ENCODE measurements around the gene SPZ1.
"Not testable (repeated sequence)": the region's sequence is repeated elsewhere in the genome, so short reads cannot be mapped to it uniquely, and the experiment has no call there.

The SPZ1 gene

DNA sequence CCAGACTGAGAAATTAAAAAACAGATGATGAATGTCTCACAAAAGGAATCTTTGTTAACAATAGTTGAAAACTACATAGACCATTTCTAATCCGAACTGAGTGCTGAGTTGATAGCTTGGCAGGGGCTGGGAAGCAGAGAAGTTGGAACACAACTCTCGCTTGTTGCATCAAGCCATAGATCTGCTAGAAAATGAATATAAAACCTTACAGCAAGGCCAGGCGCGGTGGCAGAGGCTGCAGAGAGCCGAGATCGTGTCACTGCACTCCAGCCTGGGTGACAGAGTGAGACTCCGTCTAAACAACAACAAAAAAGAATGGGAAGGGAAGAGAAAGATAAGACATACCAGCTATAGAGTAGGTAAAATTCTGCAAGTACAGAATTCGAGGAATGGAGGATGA, 28.0 kb upstream of the SPZ1 start:
- Histone ChIP-seq H3K4me3 (ENCODE audit: low read length in 2 of 2) (no peak overlapping the region), H3K4me1 (ENCODE audit: control insufficient read depth in 2 of 2, insufficient read depth in 2 of 2, low read length in 2 of 2) (no peaks in the 10 kb centered on the region), H3K27ac (ENCODE audit: low read depth in 2 of 2, low read length in 2 of 2) (no peak overlapping the region), H3K27me3 (ENCODE audit: control insufficient read depth in 2 of 2, insufficient read depth in 2 of 2, low read length in 2 of 2) (no peaks in the 10 kb centered on the region), H3K9me3 (ENCODE audit: control insufficient read depth in 2 of 2, low read length in 2 of 2) (no peaks in the 10 kb centered on the region), H3K36me3 (ENCODE audit: control insufficient read depth in 2 of 2, insufficient read depth in 2 of 2, low read length in 2 of 2) (no peaks in the 10 kb centered on the region), H3K9ac (ENCODE audit: low read depth in 1 of 2, low read length in 2 of 2) (no peak overlapping the region)

DNA sequence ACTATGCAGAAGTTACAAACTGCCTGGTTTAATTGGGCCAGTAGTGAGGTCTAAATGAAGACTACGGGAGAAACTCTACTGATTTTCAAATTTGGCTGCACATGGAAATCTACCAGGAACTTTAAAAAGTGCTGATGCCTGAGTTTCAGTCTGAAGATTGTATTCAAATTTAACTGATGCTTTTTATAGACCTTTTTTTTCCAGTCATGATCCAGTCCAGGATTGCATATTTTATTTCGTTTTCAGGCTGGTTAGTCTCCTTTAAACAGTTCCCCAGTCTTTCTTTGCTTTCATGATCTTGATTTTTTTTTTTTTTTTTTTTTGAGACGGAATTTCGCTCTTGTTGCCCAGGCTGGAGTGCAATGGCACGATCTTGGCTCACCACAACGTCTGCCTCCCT, 23.7 kb upstream of the SPZ1 start:
- H3K27me3 ChIP-seq (ENCODE audit: control insufficient read depth in 2 of 2, insufficient read depth in 2 of 2, low read length in 2 of 2), result no peaks in the 10 kb centered on the region
- no peaks in the 10 kb centered on the region for H3K36me3 ChIP-seq (ENCODE audit: control insufficient read depth in 2 of 2, insufficient read depth in 2 of 2, low read length in 2 of 2)
- no peaks in the 10 kb centered on the region for H3K4me1 ChIP-seq (ENCODE audit: control insufficient read depth in 2 of 2, insufficient read depth in 2 of 2, low read length in 2 of 2)
- H3K9ac ChIP-seq (ENCODE audit: low read depth in 1 of 2, low read length in 2 of 2), result no peak overlapping the region
- no peaks in the 10 kb centered on the region for H3K9me3 ChIP-seq (ENCODE audit: control insufficient read depth in 2 of 2, low read length in 2 of 2)
- no peak overlapping the region for H3K4me3 ChIP-seq (ENCODE audit: low read length in 2 of 2)
- H3K27ac ChIP-seq (ENCODE audit: low read depth in 2 of 2, low read length in 2 of 2), result no peak overlapping the region

DNA sequence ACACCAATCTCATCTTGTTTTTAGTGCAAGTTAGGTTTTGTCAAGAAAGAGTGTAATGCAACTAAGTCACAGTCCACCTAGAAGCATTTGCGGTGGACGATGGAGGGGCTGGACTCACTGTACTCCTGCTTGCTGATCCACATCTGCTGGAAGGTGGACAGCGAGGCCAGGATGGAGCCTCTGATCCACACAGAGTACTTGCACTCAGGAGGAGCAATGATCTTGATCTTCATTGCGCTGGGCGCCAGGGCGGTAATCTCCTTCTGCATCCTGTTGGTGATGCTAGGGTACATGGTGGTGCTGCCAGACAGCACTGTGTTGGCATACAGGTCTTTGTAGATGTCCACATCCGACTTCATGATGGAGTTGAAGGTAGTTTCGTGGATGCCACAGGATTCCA, 20.2 kb upstream of the SPZ1 start:
- Histone ChIP-seq H3K9me3 (ENCODE audit: control insufficient read depth in 2 of 2, low read length in 2 of 2) (no peaks in the 10 kb centered on the region), H3K27ac (ENCODE audit: low read depth in 2 of 2, low read length in 2 of 2) (no peak overlapping the region), H3K36me3 (ENCODE audit: control insufficient read depth in 2 of 2, insufficient read depth in 2 of 2, low read length in 2 of 2) (no peaks in the 10 kb centered on the region), H3K27me3 (ENCODE audit: control insufficient read depth in 2 of 2, insufficient read depth in 2 of 2, low read length in 2 of 2) (no peaks in the 10 kb centered on the region), H3K9ac (ENCODE audit: low read depth in 1 of 2, low read length in 2 of 2) (no peak overlapping the region), H3K4me1 (ENCODE audit: control insufficient read depth in 2 of 2, insufficient read depth in 2 of 2, low read length in 2 of 2) (no peaks in the 10 kb centered on the region), H3K4me3 (ENCODE audit: low read length in 2 of 2) (no peak overlapping the region)

- no peaks in the 10 kb centered on the region for H3K9me3 ChIP-seq (ENCODE audit: control insufficient read depth in 2 of 2, low read length in 2 of 2)
- no peaks in the 10 kb centered on the region for H3K36me3 ChIP-seq (ENCODE audit: control insufficient read depth in 2 of 2, insufficient read depth in 2 of 2, low read length in 2 of 2)
- H3K4me3 ChIP-seq (ENCODE audit: low read length in 2 of 2), result no peak overlapping the region
- H3K27ac ChIP-seq (ENCODE audit: low read depth in 2 of 2, low read length in 2 of 2), result no peak overlapping the region
- H3K27me3 ChIP-seq (ENCODE audit: control insufficient read depth in 2 of 2, insufficient read depth in 2 of 2, low read length in 2 of 2), result no peaks in the 10 kb centered on the region
- H3K4me1 ChIP-seq (ENCODE audit: control insufficient read depth in 2 of 2, insufficient read depth in 2 of 2, low read length in 2 of 2), result no peaks in the 10 kb centered on the region
- no peak overlapping the region for H3K9ac ChIP-seq (ENCODE audit: low read depth in 1 of 2, low read length in 2 of 2)
Measured at GRCh38 chr5:80300125-80300524, 19.7 kb upstream of the SPZ1 start.

- not testable (repeated sequence) for H3K27me3 ChIP-seq (ENCODE audit: control insufficient read depth in 2 of 2, insufficient read depth in 2 of 2, low read length in 2 of 2); H3K4me1 ChIP-seq (ENCODE audit: control insufficient read depth in 2 of 2, insufficient read depth in 2 of 2, low read length in 2 of 2); H3K9ac ChIP-seq (ENCODE audit: low read depth in 1 of 2, low read length in 2 of 2); H3K36me3 ChIP-seq (ENCODE audit: control insufficient read depth in 2 of 2, insufficient read depth in 2 of 2, low read length in 2 of 2); H3K9me3 ChIP-seq (ENCODE audit: control insufficient read depth in 2 of 2, low read length in 2 of 2); H3K4me3 ChIP-seq (ENCODE audit: low read length in 2 of 2); H3K27ac ChIP-seq (ENCODE audit: low read depth in 2 of 2, low read length in 2 of 2)
Measured at GRCh38 chr5:80300796-80301195, 19.0 kb upstream of the SPZ1 start.

GRCh38 chr5:80301342-80301741, 18.5 kb upstream of the SPZ1 start:
- H3K27me3 ChIP-seq (ENCODE audit: control insufficient read depth in 2 of 2, insufficient read depth in 2 of 2, low read length in 2 of 2); H3K27ac ChIP-seq (ENCODE audit: low read depth in 2 of 2, low read length in 2 of 2); H3K9ac ChIP-seq (ENCODE audit: low read depth in 1 of 2, low read length in 2 of 2); H3K4me3 ChIP-seq (ENCODE audit: low read length in 2 of 2); H3K4me1 ChIP-seq (ENCODE audit: control insufficient read depth in 2 of 2, insufficient read depth in 2 of 2, low read length in 2 of 2); H3K9me3 ChIP-seq (ENCODE audit: control insufficient read depth in 2 of 2, low read length in 2 of 2); H3K36me3 ChIP-seq (ENCODE audit: control insufficient read depth in 2 of 2, insufficient read depth in 2 of 2, low read length in 2 of 2): not testable (repeated sequence)

DNA sequence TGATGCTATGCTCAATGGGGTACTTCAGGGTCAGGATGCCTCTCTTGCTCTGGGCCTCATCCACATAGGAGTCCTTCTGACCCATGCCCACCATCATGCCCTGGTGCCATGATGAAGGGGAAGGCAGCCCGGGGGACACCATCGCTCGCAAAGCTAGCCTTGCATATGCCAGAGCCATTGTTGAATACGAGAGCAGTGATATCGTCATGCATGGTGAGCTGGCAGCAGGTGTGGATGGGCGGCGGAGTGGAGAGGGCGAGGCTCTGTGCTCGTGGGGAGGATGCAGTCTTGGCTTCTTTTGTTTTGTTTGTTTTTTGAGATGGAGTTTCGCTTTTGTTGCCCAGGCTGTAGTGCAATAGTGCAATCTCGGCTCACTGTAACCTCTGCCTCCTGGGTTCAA, 17.2 kb upstream of the SPZ1 start:
- no peak overlapping the region for H3K9ac ChIP-seq (ENCODE audit: low read depth in 1 of 2, low read length in 2 of 2)
- no peaks in the 10 kb centered on the region for H3K36me3 ChIP-seq (ENCODE audit: control insufficient read depth in 2 of 2, insufficient read depth in 2 of 2, low read length in 2 of 2)
- no peak overlapping the region for H3K4me3 ChIP-seq (ENCODE audit: low read length in 2 of 2)
- no peaks in the 10 kb centered on the region for H3K27me3 ChIP-seq (ENCODE audit: control insufficient read depth in 2 of 2, insufficient read depth in 2 of 2, low read length in 2 of 2)
- peaks cover 0 to 5% of the 10 kb centered on the region in 2 donors for H3K4me1 ChIP-seq (ENCODE audit: control insufficient read depth in 2 of 2, insufficient read depth in 2 of 2, low read length in 2 of 2)
- no peaks in the 10 kb centered on the region for H3K9me3 ChIP-seq (ENCODE audit: control insufficient read depth in 2 of 2, low read length in 2 of 2)
- H3K27ac ChIP-seq (ENCODE audit: low read depth in 2 of 2, low read length in 2 of 2), result no peak overlapping the region

DNA sequence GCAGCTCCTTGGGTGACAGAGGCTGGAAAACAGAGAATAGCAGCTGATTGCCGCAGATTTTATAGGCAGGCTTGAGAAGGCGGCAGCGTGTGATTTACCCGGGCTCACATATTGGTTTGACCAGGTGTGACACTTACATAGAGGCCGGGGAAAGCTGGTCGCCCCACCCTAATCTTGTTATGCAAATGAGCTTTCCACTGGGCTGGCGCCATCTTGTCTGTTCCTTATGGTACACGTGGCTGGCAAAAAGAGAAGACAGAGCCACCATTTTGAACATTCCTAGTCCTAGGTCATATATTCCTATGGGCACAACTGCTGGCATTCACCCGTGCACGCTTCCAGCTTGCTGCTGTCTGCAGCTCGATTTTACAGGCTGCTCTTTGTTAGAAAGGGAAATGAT, 11.3 kb upstream of the SPZ1 start:
- Histone ChIP-seq H3K4me1 (ENCODE audit: control insufficient read depth in 2 of 2, insufficient read depth in 2 of 2, low read length in 2 of 2) (peaks cover 0 to 5% of the 10 kb centered on the region in 2 donors), H3K9ac (ENCODE audit: low read depth in 1 of 2, low read length in 2 of 2) (no peak overlapping the region), H3K27ac (ENCODE audit: low read depth in 2 of 2, low read length in 2 of 2) (no peak overlapping the region), H3K9me3 (ENCODE audit: control insufficient read depth in 2 of 2, low read length in 2 of 2) (no peaks in the 10 kb centered on the region), H3K36me3 (ENCODE audit: control insufficient read depth in 2 of 2, insufficient read depth in 2 of 2, low read length in 2 of 2) (no peaks in the 10 kb centered on the region), H3K27me3 (ENCODE audit: control insufficient read depth in 2 of 2, insufficient read depth in 2 of 2, low read length in 2 of 2) (no peaks in the 10 kb centered on the region), H3K4me3 (ENCODE audit: low read length in 2 of 2) (no peak overlapping the region)

- Histone ChIP-seq H3K4me3 (ENCODE audit: low read length in 2 of 2) (no peak overlapping the region), H3K4me1 (ENCODE audit: control insufficient read depth in 2 of 2, insufficient read depth in 2 of 2, low read length in 2 of 2) (peaks cover 0 to 5% of the 10 kb centered on the region in 2 donors), H3K9ac (ENCODE audit: low read depth in 1 of 2, low read length in 2 of 2) (no peak overlapping the region), H3K9me3 (ENCODE audit: control insufficient read depth in 2 of 2, low read length in 2 of 2) (no peaks in the 10 kb centered on the region), H3K36me3 (ENCODE audit: control insufficient read depth in 2 of 2, insufficient read depth in 2 of 2, low read length in 2 of 2) (no peaks in the 10 kb centered on the region), H3K27me3 (ENCODE audit: control insufficient read depth in 2 of 2, insufficient read depth in 2 of 2, low read length in 2 of 2) (no peaks in the 10 kb centered on the region), H3K27ac (ENCODE audit: low read depth in 2 of 2, low read length in 2 of 2) (no peak overlapping the region)
Measured at GRCh38 chr5:80309871-80310665, 9.7 kb upstream of the SPZ1 start.

DNA sequence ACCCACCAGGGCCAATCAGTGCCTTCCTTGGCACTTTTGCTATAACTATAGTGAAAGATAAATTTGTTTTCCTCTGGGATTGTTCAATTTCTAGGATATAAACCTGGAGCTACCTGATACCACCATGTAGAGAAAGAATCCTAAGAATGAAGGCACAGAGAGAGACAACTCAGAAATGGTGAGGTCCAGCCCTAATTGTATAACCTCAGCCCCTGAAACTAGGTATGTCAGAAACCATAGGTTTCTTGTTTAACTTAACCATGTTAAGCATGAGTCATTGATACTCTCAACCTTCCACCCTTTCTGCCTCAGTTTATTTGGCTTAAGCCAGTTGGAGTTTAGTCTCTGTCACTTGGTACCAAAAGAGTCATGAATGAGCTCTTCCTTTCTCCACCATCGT, 4.6 kb upstream of the SPZ1 start:
- Histone ChIP-seq H3K36me3 (ENCODE audit: control insufficient read depth in 2 of 2, insufficient read depth in 2 of 2, low read length in 2 of 2) (no peaks in the 10 kb centered on the region), H3K9me3 (ENCODE audit: control insufficient read depth in 2 of 2, low read length in 2 of 2) (no peaks in the 10 kb centered on the region), H3K27me3 (ENCODE audit: control insufficient read depth in 2 of 2, insufficient read depth in 2 of 2, low read length in 2 of 2) (no peaks in the 10 kb centered on the region), H3K9ac (ENCODE audit: low read depth in 1 of 2, low read length in 2 of 2) (no peak overlapping the region), H3K4me1 (ENCODE audit: control insufficient read depth in 2 of 2, insufficient read depth in 2 of 2, low read length in 2 of 2) (no peaks in the 10 kb centered on the region), H3K27ac (ENCODE audit: low read depth in 2 of 2, low read length in 2 of 2) (no peak overlapping the region), H3K4me3 (ENCODE audit: low read length in 2 of 2) (no peak overlapping the region)

- no peaks in the 10 kb centered on the region for H3K9me3 ChIP-seq (ENCODE audit: control insufficient read depth in 2 of 2, low read length in 2 of 2)
- H3K9ac ChIP-seq (ENCODE audit: low read depth in 1 of 2, low read length in 2 of 2), result no peak overlapping the region
- no peaks in the 10 kb centered on the region for H3K4me1 ChIP-seq (ENCODE audit: control insufficient read depth in 2 of 2, insufficient read depth in 2 of 2, low read length in 2 of 2)
- no peak overlapping the region for H3K27ac ChIP-seq (ENCODE audit: low read depth in 2 of 2, low read length in 2 of 2)
- no peak overlapping the region for H3K4me3 ChIP-seq (ENCODE audit: low read length in 2 of 2)
- no peaks in the 10 kb centered on the region for H3K27me3 ChIP-seq (ENCODE audit: control insufficient read depth in 2 of 2, insufficient read depth in 2 of 2, low read length in 2 of 2)
- no peaks in the 10 kb centered on the region for H3K36me3 ChIP-seq (ENCODE audit: control insufficient read depth in 2 of 2, insufficient read depth in 2 of 2, low read length in 2 of 2)
Measured at GRCh38 chr5:80318212-80318611, 1.6 kb upstream of the SPZ1 start.
